ENCODE results near the gene CMKLR1.

Gene CMKLR1

GRCh38 chr12:108371801-108372344 is 32.8 kb upstream of the CMKLR1 start:
- no peak for DNase-seq
- no peak overlapping the region for H3K4me2 ChIP-seq (ENCODE audit: insufficient read depth, low read length)
- no peaks in the 10 kb centered on the region for H3K4me1 ChIP-seq (ENCODE audit: insufficient read depth, low read length)
- no peak overlapping the region for H3K9ac ChIP-seq (ENCODE audit: low read depth, low read length)
- no peaks in the 10 kb centered on the region for H3K79me2 ChIP-seq (ENCODE audit: insufficient read depth, low read length)
- peaks cover 3% of the 10 kb centered on the region for H3K27me3 ChIP-seq (ENCODE audit: insufficient read depth, low read length, poor library complexity)
- TF ChIP-seq EZH2 (IDR thresholded peaks at IDR 0.05; ENCODE audit: borderline replicate concordance, low read depth, low read length, severe bottlenecking) (no peak), CTCF (IDR thresholded peaks at IDR 0.05; ENCODE audit: borderline replicate concordance, extremely low read depth, low read length, poor library complexity, severe bottlenecking) (no peak)
- peaks cover 7% of the 10 kb centered on the region for H3K9me3 ChIP-seq (ENCODE audit: insufficient read depth, low read length, severe bottlenecking)
- no peak overlapping the region for H3K4me3 ChIP-seq (ENCODE audit: low read depth in 1 of 2, low read length in 2 of 2)
- no peak overlapping the region for H2AFZ ChIP-seq (ENCODE audit: low read depth, low read length)
- no peak for ATAC-seq (ENCODE audit: insufficient read depth, low read depth)
- no peaks in the 10 kb centered on the region for H4K20me1 ChIP-seq (ENCODE audit: insufficient read depth, low read length)
- H3K36me3 ChIP-seq (ENCODE audit: insufficient read depth, low read length) = no peaks in the 10 kb centered on the region
- no peak overlapping the region for H3K27ac ChIP-seq (ENCODE audit: low read length)

- H3K4me3 ChIP-seq (ENCODE audit: low read depth in 1 of 2, low read length in 2 of 2) = no peak overlapping the region
- H3K9me3 ChIP-seq (ENCODE audit: insufficient read depth, low read length, severe bottlenecking) = peaks cover 7% of the 10 kb centered on the region
- no peak overlapping the region for H3K27ac ChIP-seq (ENCODE audit: low read length)
- TF ChIP-seq EZH2 (IDR thresholded peaks at IDR 0.05; ENCODE audit: borderline replicate concordance, low read depth, low read length, severe bottlenecking) (no peak), CTCF (IDR thresholded peaks at IDR 0.05; ENCODE audit: borderline replicate concordance, extremely low read depth, low read length, poor library complexity, severe bottlenecking) (no peak)
- H3K4me1 ChIP-seq (ENCODE audit: insufficient read depth, low read length) = no peaks in the 10 kb centered on the region
- DNase-seq = no peak
- no peak for ATAC-seq (ENCODE audit: insufficient read depth, low read depth)
- no peaks in the 10 kb centered on the region for H4K20me1 ChIP-seq (ENCODE audit: insufficient read depth, low read length)
- H3K27me3 ChIP-seq (ENCODE audit: insufficient read depth, low read length, poor library complexity) = peaks cover 3% of the 10 kb centered on the region
- no peak overlapping the region for H2AFZ ChIP-seq (ENCODE audit: low read depth, low read length)
- no peaks in the 10 kb centered on the region for H3K36me3 ChIP-seq (ENCODE audit: insufficient read depth, low read length)
- no peak overlapping the region for H3K4me2 ChIP-seq (ENCODE audit: insufficient read depth, low read length)
- H3K9ac ChIP-seq (ENCODE audit: low read depth, low read length) = no peak overlapping the region
- no peaks in the 10 kb centered on the region for H3K79me2 ChIP-seq (ENCODE audit: insufficient read depth, low read length)
Measured at GRCh38 chr12:108370415-108370814, 31.3 kb upstream of the CMKLR1 start.

GRCh38 chr12:108369736-108370396 is 30.8 kb upstream of the CMKLR1 start:
- TF ChIP-seq EZH2 (IDR thresholded peaks at IDR 0.05; ENCODE audit: borderline replicate concordance, low read depth, low read length, severe bottlenecking) (no peak), CTCF (IDR thresholded peaks at IDR 0.05; ENCODE audit: borderline replicate concordance, extremely low read depth, low read length, poor library complexity, severe bottlenecking) (no peak)
- H3K27ac ChIP-seq (ENCODE audit: low read length) = no peak overlapping the region
- no peak overlapping the region for H3K9ac ChIP-seq (ENCODE audit: low read depth, low read length)
- H3K79me2 ChIP-seq (ENCODE audit: insufficient read depth, low read length) = no peaks in the 10 kb centered on the region
- H4K20me1 ChIP-seq (ENCODE audit: insufficient read depth, low read length) = no peaks in the 10 kb centered on the region
- DNase-seq (no peak), ATAC-seq (ENCODE audit: insufficient read depth, low read depth) (no peak)
- no peaks in the 10 kb centered on the region for H3K4me1 ChIP-seq (ENCODE audit: insufficient read depth, low read length)
- H2AFZ ChIP-seq (ENCODE audit: low read depth, low read length) = no peak overlapping the region
- peaks cover 3% of the 10 kb centered on the region for H3K27me3 ChIP-seq (ENCODE audit: insufficient read depth, low read length, poor library complexity)
- peaks cover 7% of the 10 kb centered on the region for H3K9me3 ChIP-seq (ENCODE audit: insufficient read depth, low read length, severe bottlenecking)
- no peak overlapping the region for H3K4me3 ChIP-seq (ENCODE audit: low read depth in 1 of 2, low read length in 2 of 2)
- H3K36me3 ChIP-seq (ENCODE audit: insufficient read depth, low read length) = no peaks in the 10 kb centered on the region
- no peak overlapping the region for H3K4me2 ChIP-seq (ENCODE audit: insufficient read depth, low read length)

Measured in DND-41 (cell line).